DOHH2 (cell line): ENCODE results near the gene SRSF1.

Experiments
- EZH2phosphoT487 ChIP-seq: fragments of 200-600 bp; sonication (generic); IDR thresholded peaks from 2 replicates; pipeline ENCODE4 v1.6.1; 2017; ENCODE audit warnings: borderline replicate concordance, mild to moderate bottlenecking, antibody characterized with exemption, low read length, moderate library complexity, mixed read lengths
- TF ChIP-seq, protein P1 (sequence below): fragments of 200-600 bp; sonication (generic); IDR thresholded peaks from one replicate; pipeline ENCODE4 v1.5.1; 2014; ENCODE audit warnings: antibody characterized with exemption, mild to moderate bottlenecking, low read depth, low read length; ENCODE audit not compliant: poor library complexity, severe bottlenecking

DNA sequence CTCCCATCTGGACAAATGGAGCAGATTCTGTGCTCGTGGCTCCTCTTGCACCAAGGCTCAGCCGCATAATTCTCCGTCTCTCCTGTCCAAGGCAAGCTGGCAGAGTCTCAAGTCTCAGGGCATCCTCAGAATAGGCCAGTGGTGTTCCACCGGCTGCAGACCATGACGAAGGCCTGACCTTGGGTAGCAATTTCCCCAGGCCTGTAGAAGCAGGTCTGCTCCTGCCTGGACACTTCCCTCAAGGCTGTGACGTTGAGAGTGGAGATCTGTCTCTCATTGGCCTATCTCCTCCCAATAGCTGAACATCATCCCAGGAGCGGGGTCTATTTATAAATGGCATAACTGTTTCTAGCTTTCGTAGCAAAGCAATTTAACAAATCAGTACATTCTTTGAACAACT lies 33.3 kb upstream of the SRSF1 start:
- TF ChIP-seq, protein P1, sequence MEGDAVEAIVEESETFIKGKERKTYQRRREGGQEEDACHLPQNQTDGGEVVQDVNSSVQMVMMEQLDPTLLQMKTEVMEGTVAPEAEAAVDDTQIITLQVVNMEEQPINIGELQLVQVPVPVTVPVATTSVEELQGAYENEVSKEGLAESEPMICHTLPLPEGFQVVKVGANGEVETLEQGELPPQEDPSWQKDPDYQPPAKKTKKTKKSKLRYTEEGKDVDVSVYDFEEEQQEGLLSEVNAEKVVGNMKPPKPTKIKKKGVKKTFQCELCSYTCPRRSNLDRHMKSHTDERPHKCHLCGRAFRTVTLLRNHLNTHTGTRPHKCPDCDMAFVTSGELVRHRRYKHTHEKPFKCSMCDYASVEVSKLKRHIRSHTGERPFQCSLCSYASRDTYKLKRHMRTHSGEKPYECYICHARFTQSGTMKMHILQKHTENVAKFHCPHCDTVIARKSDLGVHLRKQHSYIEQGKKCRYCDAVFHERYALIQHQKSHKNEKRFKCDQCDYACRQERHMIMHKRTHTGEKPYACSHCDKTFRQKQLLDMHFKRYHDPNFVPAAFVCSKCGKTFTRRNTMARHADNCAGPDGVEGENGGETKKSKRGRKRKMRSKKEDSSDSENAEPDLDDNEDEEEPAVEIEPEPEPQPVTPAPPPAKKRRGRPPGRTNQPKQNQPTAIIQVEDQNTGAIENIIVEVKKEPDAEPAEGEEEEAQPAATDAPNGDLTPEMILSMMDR: no peak
- no peak for TF ChIP-seq EZH2phosphoT487
